Neutrophil (primary cell): Measurements from ENCODE around the gene ZNG1F.
A peak's percentile ranks its signal among the peaks of the same experiment; 100 is the strongest.
"Not testable (repeated sequence)": the region's sequence is repeated elsewhere in the genome, so short reads cannot be mapped to it uniquely, and the experiment has no call there.

ENCODE experiments used
- H3K27ac ChIP-seq: fragments of 200-600 bp; sonication (generic); 2 replicates; pipeline ENCODE4 v1.5.1; 2016; ENCODE audit warnings: mild to moderate bottlenecking, moderate library complexity
- H3K27me3 ChIP-seq: fragments of 200-600 bp; sonication (generic); 2 replicates; pipeline ENCODE4 v1.6.0; 2016; ENCODE audit warnings: mild to moderate bottlenecking
- H3K36me3 ChIP-seq: fragments of 200-600 bp; sonication (generic); 2 replicates; pipeline ENCODE4 v1.5.1; 2017
- H3K4me1 ChIP-seq, 2 experiments: fragments of 200-600 bp in 1 of 2; sonication (generic) in 1 of 2; 1 replicate in 1 of 2; 2 replicates in 1 of 2; pipeline versions ENCODE4 v1.5.1 to v1.6.1; 2013 to 2016; ENCODE audit warnings: low read depth in 1 of 2, low read length in 1 of 2, mild to moderate bottlenecking in 1 of 2, moderate library complexity in 1 of 2; ENCODE audit not compliant: control insufficient read depth in 1 of 2, insufficient read depth in 1 of 2
- H3K4me3 ChIP-seq, 2 experiments: fragments of 200-600 bp in 1 of 2; sonication (generic) in 1 of 2; 1 replicate in 1 of 2; 2 replicates in 1 of 2; pipeline ENCODE4 v1.5.1; 2013 to 2016; ENCODE audit warnings: low read depth in 1 of 2, low read length in 1 of 2, mild to moderate bottlenecking in 1 of 2, moderate library complexity in 1 of 2
- H3K9me3 ChIP-seq: fragments of 200-600 bp; sonication (generic); 2 replicates; pipeline ENCODE4 v1.5.1; 2016
- TF ChIP-seq, protein P1 (sequence below): fragments of 200-600 bp; sonication (generic); IDR thresholded peaks from 2 replicates; pipeline ENCODE4 v1.5.1; 2016; ENCODE audit warnings: antibody characterized with exemption

ZNG1F gene

GRCh38 chr9:41088450-41089059, 100.6 kb downstream of the ZNG1F start:
- H3K36me3 ChIP-seq, H3K9me3 ChIP-seq, H3K4me1 ChIP-seq, H3K4me3 ChIP-seq, H3K27ac ChIP-seq: not testable (repeated sequence)
- TF ChIP-seq, protein P1, sequence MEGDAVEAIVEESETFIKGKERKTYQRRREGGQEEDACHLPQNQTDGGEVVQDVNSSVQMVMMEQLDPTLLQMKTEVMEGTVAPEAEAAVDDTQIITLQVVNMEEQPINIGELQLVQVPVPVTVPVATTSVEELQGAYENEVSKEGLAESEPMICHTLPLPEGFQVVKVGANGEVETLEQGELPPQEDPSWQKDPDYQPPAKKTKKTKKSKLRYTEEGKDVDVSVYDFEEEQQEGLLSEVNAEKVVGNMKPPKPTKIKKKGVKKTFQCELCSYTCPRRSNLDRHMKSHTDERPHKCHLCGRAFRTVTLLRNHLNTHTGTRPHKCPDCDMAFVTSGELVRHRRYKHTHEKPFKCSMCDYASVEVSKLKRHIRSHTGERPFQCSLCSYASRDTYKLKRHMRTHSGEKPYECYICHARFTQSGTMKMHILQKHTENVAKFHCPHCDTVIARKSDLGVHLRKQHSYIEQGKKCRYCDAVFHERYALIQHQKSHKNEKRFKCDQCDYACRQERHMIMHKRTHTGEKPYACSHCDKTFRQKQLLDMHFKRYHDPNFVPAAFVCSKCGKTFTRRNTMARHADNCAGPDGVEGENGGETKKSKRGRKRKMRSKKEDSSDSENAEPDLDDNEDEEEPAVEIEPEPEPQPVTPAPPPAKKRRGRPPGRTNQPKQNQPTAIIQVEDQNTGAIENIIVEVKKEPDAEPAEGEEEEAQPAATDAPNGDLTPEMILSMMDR, result peak; percentile 28
- peaks cover 42% of the 10 kb centered on the region for H3K27me3 ChIP-seq

GRCh38 chr9:41087929-41088328, 101.2 kb downstream of the ZNG1F start:
- peaks cover 43% of the 10 kb centered on the region for H3K27me3 ChIP-seq
- H3K4me1 ChIP-seq, H3K4me3 ChIP-seq, H3K27ac ChIP-seq, H3K9me3 ChIP-seq, H3K36me3 ChIP-seq: not testable (repeated sequence)

DNA sequence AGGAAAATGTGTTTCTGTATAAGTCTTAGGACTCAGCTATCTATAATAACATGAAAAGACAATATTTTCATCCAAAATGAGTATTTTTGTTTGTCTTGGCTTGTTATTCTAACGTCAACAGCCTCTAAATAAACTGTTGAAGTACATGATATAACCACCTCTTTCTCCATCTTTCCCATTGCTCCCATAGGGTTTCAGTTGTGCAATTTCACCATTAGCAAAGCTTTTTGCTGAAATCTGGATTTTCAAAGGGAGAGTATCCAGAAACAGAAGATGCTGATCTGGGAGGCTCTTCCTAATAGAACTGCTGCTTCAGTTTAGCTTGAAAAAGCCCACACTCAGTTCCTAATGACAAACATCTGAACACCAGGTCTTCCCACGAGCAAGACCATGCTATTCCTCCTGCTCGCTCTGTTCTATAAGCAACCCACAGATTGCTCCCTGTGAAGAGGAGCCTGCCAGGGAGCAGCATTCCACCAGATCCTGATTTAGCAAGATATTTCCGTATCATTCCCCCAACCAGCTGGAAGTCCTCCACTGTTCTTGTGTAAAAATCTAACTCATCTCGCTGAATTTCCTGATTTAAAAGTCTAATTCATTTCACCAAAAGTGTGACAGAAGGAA, 101.8 kb downstream of the ZNG1F start:
- not testable (repeated sequence) for H3K4me3 ChIP-seq, H3K36me3 ChIP-seq, H3K4me1 ChIP-seq

GRCh38 chr9:41086685-41087084, 102.4 kb downstream of the ZNG1F start:
- H3K27me3 ChIP-seq, result peaks cover 50% of the 10 kb centered on the region
- not testable (repeated sequence) for H3K36me3 ChIP-seq, H3K9me3 ChIP-seq, H3K27ac ChIP-seq, H3K4me3 ChIP-seq, H3K4me1 ChIP-seq

More for the DNA sequence above, 101.8 kb downstream of the ZNG1F start:
- peaks cover 48% of the 10 kb centered on the region for H3K27me3 ChIP-seq
- not testable (repeated sequence) for H3K9me3 ChIP-seq, H3K27ac ChIP-seq

GRCh38 chr9:41086215-41086614, 102.9 kb downstream of the ZNG1F start:
- H3K4me3 ChIP-seq, H3K27ac ChIP-seq, H3K36me3 ChIP-seq, H3K4me1 ChIP-seq, H3K9me3 ChIP-seq: not testable (repeated sequence)
- H3K27me3 ChIP-seq, result peaks cover 50% of the 10 kb centered on the region

GRCh38 chr9:41082358-41082757, 106.8 kb downstream of the ZNG1F start:
- H3K4me1 ChIP-seq, H3K4me3 ChIP-seq, H3K27ac ChIP-seq, H3K9me3 ChIP-seq, H3K36me3 ChIP-seq: not testable (repeated sequence)
- H3K27me3 ChIP-seq, result peaks cover 51% of the 10 kb centered on the region
